HepG2 (cell line): ENCODE measurements around the gene NEAT1. TPM values are rescaled to one million over a fixed set of nuclear protein-coding genes. Genes with fewer than 3 reads are reported as not detected.
A peak's percentile ranks its signal among the peaks of the same experiment; 100 is the strongest.

ENCODE experiments used
- ATAC-seq: fragments of 200-7000 bp; cut with Tn5 transposase; 3 replicates; pipeline ENCODE4 v1.9.1; 2020; ENCODE audit warnings: mild to moderate bottlenecking, moderate library complexity
- BruUV-seq: library from RNA; stranded (reverse); fragments of 400-500 nt; replicated peaks from 2 replicates; lab custom pipeline; 2021; lab: Mats Ljungman, UMichigan
- CTCF ChIA-PET: fragments of 300-600 bp; formaldehyde crosslinking; extraction: SDS; loops from one replicate; lab custom pipeline; 2021; ENCODE audit warnings: low total read pairs, inconsistent platforms, low intra/inter-chr PET ratio; lab: Yijun Ruan, JAX
- POLR2A ChIA-PET: fragments of 350-600 bp; sonication (Branson Sonifier 250); formaldehyde crosslinking; loops from one replicate; lab custom pipeline; 2020; ENCODE audit warnings: antibody characterized with exemption, inconsistent platforms; lab: Yijun Ruan, JAX
- DNase-seq: peaks from one replicate; pipeline ENCODE4 v3.0.0-alpha.2; 2015; ENCODE audit warnings: low spot score
- FAIRE-seq: peaks from 3 replicates; lab custom pipeline; 2011; peaks lifted over from hg19 to GRCh38; lab: Jason Lieb, UNC
- H2AFZ ChIP-seq: one replicate; pipeline ENCODE4 v1.6.1; 2011; ENCODE audit warnings: low read length, inconsistent platforms
- H3K27ac ChIP-seq: fragments of 300-600 bp; 3 replicates; pipeline ENCODE4 v1.8.0; 2011; ENCODE audit warnings: mixed run types, mild to moderate bottlenecking, mixed read lengths, low read length, inconsistent platforms; ENCODE audit not compliant: insufficient read depth; ENCODE audit errors: extremely low read length
- H3K27me3 ChIP-seq, 2 experiments: fragments of 200-600 bp in 1 of 2; 2 replicates in 1 of 2; 3 replicates in 1 of 2; pipeline versions ENCODE4 v1.6.0 to v1.8.0; 2011; ENCODE audit warnings: low read length in 2 of 2, mild to moderate bottlenecking in 2 of 2, moderate library complexity in 2 of 2, inconsistent platforms in 1 of 2; ENCODE audit not compliant: insufficient read depth in 2 of 2, control insufficient read depth in 1 of 2
- H3K36me3 ChIP-seq, 2 experiments: fragments of 200-600 bp in 1 of 2; replicated peaks in 1 of 2; 2 replicates in 1 of 2; 3 replicates in 1 of 2; pipeline versions ENCODE4 v1.5.1 to v1.8.0; 2011; ENCODE audit warnings: low read length in 2 of 2, inconsistent platforms in 1 of 2; ENCODE audit not compliant: insufficient read depth in 2 of 2, control insufficient read depth in 1 of 2
- H3K4me1 ChIP-seq: 2 replicates; pipeline ENCODE4 v1.5.1; 2012; ENCODE audit warnings: low read length, inconsistent platforms; ENCODE audit not compliant: insufficient read depth
- H3K4me2 ChIP-seq: 2 replicates; pipeline ENCODE4 v1.6.0; 2011; ENCODE audit warnings: low read depth, low read length, inconsistent platforms
- H3K4me3 ChIP-seq, 3 experiments: fragments of 200-600 bp in 1 of 3; sonication (generic), shearing (Covaris generic) in 1 of 3; replicated peaks in 1 of 3; 2 replicates each; pipeline ENCODE4 v1.5.1; 2011 to 2016; ENCODE audit warnings: low read length in 3 of 3, inconsistent platforms in 2 of 3, low read depth in 2 of 3, mild to moderate bottlenecking in 2 of 3, control low read depth in 1 of 3, mixed read lengths in 1 of 3; ENCODE audit not compliant: insufficient read depth in 1 of 3
- H3K79me2 ChIP-seq: one replicate; pipeline ENCODE4 v1.6.1; 2011; ENCODE audit warnings: low read length, inconsistent platforms; ENCODE audit not compliant: insufficient read depth
- H3K9ac ChIP-seq: 2 replicates; pipeline ENCODE4 v1.6.0; 2011; ENCODE audit warnings: mild to moderate bottlenecking, low read depth, low read length, inconsistent platforms; ENCODE audit not compliant: insufficient read depth
- H3K9me3 ChIP-seq: 2 replicates; pipeline ENCODE4 v1.5.1; 2012; ENCODE audit warnings: mild to moderate bottlenecking, low read length
- H4K20me1 ChIP-seq: 2 replicates; pipeline ENCODE4 v1.6.0; 2011; ENCODE audit warnings: inconsistent platforms, mild to moderate bottlenecking, low read length, moderate library complexity; ENCODE audit not compliant: insufficient read depth
- AKNA ChIP-seq: sonication (generic); formaldehyde crosslinking; IDR thresholded peaks from 2 replicates; pipeline ENCODE4 v1.4.0; 2020; ENCODE audit warnings: missing genetic modification reagents, borderline replicate concordance
- ATF6 ChIP-seq: sonication (generic); formaldehyde crosslinking; conservative IDR thresholded peaks from 2 replicates; pipeline ENCODE4 v1.4.0; 2020; ENCODE audit warnings: missing genetic modification reagents
- EP300 ChIP-seq, 3 experiments: sonication (generic) in 1 of 3; formaldehyde crosslinking in 1 of 3; IDR thresholded peaks; 2 replicates each; pipeline versions ENCODE4 v1.5.1 to v1.6.1; 2011 to 2020; ENCODE audit warnings: low read depth in 2 of 3, low read length in 2 of 3, borderline replicate concordance in 1 of 3, improper control_type of control experiment in 1 of 3, mild to moderate bottlenecking in 1 of 3, missing genetic modification reagents in 1 of 3, moderate library complexity in 1 of 3
- GATAD2A ChIP-seq: IDR thresholded peaks from 2 replicates; pipeline ENCODE4 v1.6.1; 2016
- GLI4 ChIP-seq: sonication (generic); formaldehyde crosslinking; IDR thresholded peaks from 2 replicates; pipeline ENCODE4 v1.5.1; 2020; ENCODE audit warnings: missing genetic modification reagents, mild to moderate bottlenecking, moderate library complexity, borderline replicate concordance
- GTF3A ChIP-seq: sonication (generic); formaldehyde crosslinking; conservative IDR thresholded peaks from 2 replicates; pipeline ENCODE4 v1.4.0; 2020; ENCODE audit warnings: mild to moderate bottlenecking, missing genetic modification reagents
- HNF1B ChIP-seq: sonication (generic); formaldehyde crosslinking; IDR thresholded peaks from 2 replicates; pipeline ENCODE4 v1.5.1; 2020; ENCODE audit warnings: mild to moderate bottlenecking, moderate library complexity, missing genetic modification reagents
- HNRNPH1 ChIP-seq: fragments of 200-400 bp; formaldehyde crosslinking; optimal IDR thresholded peaks from 2 replicates; pipeline ENCODE3; 2017; ENCODE audit warnings: mild to moderate bottlenecking, low read depth, low read length
- MNT ChIP-seq: fragments of 450-650 bp; IDR thresholded peaks from 2 replicates; pipeline ENCODE4 v1.6.1; 2016
- ZNF33A ChIP-seq: sonication (generic); formaldehyde crosslinking; IDR thresholded peaks from 2 replicates; pipeline ENCODE4 v1.5.1; 2020; ENCODE audit warnings: missing genetic modification reagents, mild to moderate bottlenecking, moderate library complexity, borderline replicate concordance
- ZNF678 ChIP-seq: sonication (generic); formaldehyde crosslinking; IDR thresholded peaks from 2 replicates; pipeline ENCODE4 v1.4.0; 2020; ENCODE audit warnings: mild to moderate bottlenecking, missing genetic modification reagents
- whole genome bisulfite sequencing: methylation state at CpG from one replicate; pipeline ENCODE4 v1.1.6; 2017; ENCODE audit warnings: low lambda C conversion rate; 5-methylcytosine and 5-hydroxymethylcytosine counted together
- in situ Hi-C: cut with HindIII; loops from 2 replicates; pipeline ENCODE4 v1.10.0; 2017; ENCODE audit warnings: low pct_unique_long_range_greater_than_20kb; ENCODE audit not compliant: extremely low pct_ligation_motif_present
- intact Hi-C: fragments of 100-400 bp; cut with micrococcal nuclease; formaldehyde crosslinking; loops from one replicate; pipeline ENCODE4 v1.10.0; 2022; ENCODE audit not compliant: unreplicated experiment
- polyA plus RNA-seq, 8 experiments: library from polyadenylated mRNA; depleted of rRNA in 3 of 8; stranded (reverse) in 7 of 8; unstranded in 1 of 8; fragments of >200 nt; fragmentation: Illumina TruSeq in 4 of 8; extraction: Trizol in 4 of 8; gene quantifications; 2 replicates each; pipeline versions ENCODE4 v1.2.1 to v1.2.3, GENCODE V29; 2011 to 2016; ENCODE audit warnings: low read depth in 4 of 8, missing spikeins in 1 of 8, mixed read lengths in 1 of 8; ENCODE audit not compliant: insufficient read depth in 1 of 8
- total RNA-seq, 5 experiments: library from RNA; depleted of rRNA; stranded (reverse); fragments of >200 nt; fragmentation: Illumina TruSeq; extraction: Trizol; gene quantifications; 2 replicates each; pipeline ENCODE4 v1.2.3, GENCODE V29; 2016; ENCODE audit warnings: low read depth in 1 of 5

The NEAT1 gene
- total and polyA plus RNA-seq, 2 of the 13 experiments (the other 11 are each of a cell fraction or from before 2014, with no cell fraction given), result 20.5 to 41.2 TPM

GRCh38 chr11:65380460-65381119, 42.0 kb upstream of the NEAT1 start (continued):
- TF ChIP-seq GATAD2A (CRISPR knock-in tag), result no peak
- TF ChIP-seq ATF6, result no peak
- TF ChIP-seq HNRNPH1, result no peak
- TF ChIP-seq GTF3A (CRISPR knock-in tag), result no peak
- no peak for TF ChIP-seq EP300 (IDR thresholded peaks at IDR 0.05; ENCODE audit: low read depth in 2 of 2, low read length in 2 of 2)
- TF ChIP-seq EP300 (CRISPR knock-in tag; IDR thresholded peaks at IDR 0.05; ENCODE audit: borderline replicate concordance), result no peak
- TF ChIP-seq MNT, result no peak

- H4K20me1 ChIP-seq, result no peaks in the 10 kb centered on the region
- ATAC-seq (no peak), DNase-seq (peak; percentile 94), FAIRE-seq (peak; percentile 99)
- no peaks in the 10 kb centered on the region for H3K79me2 ChIP-seq
- no peak overlapping the region for H2AFZ ChIP-seq
- peak overlapping the region; percentile 95 for H3K4me2 ChIP-seq
- H3K4me3 ChIP-seq, result peak overlapping the region; percentile 14 to 82 (median 57); a peak in 5 of 6 replicates
- ChIA-PET POLR2A (interaction anchor here (0.7 to 16.8 kb wide), 11 partner anchors 11 to 129 kb away, joined by 3 to 433 read pairs (median 8); partner anchors contain the start of genes DPF2, MALAT1 and NEAT1), CTCF (no interaction called here)
- 0% methylated on average over 5 of the region's 6 CpGs for WGBS
- peak overlapping the region; percentile 88 for H3K27ac ChIP-seq
- intact Hi-C loops (loop anchor here (1.0 to 2.0 kb wide), 3 partner anchors 10 to 35 kb away; no protein-coding TSS in a partner anchor), in situ Hi-C loops (loop anchor here (5.0 kb wide), 1 partner anchor 36 kb away; no protein-coding TSS in a partner anchor)
- no peaks in the 10 kb centered on the region; a peak in 1 of 5 replicates for H3K27me3 ChIP-seq
- H3K9ac ChIP-seq, result peak overlapping the region; percentile 71
- peaks cover 91% of the 10 kb centered on the region for H3K4me1 ChIP-seq
- no peaks in the 10 kb centered on the region for H3K36me3 ChIP-seq
- no TSS peak for BruUV-seq
- no peaks in the 10 kb centered on the region for H3K9me3 ChIP-seq
- no peak for TF ChIP-seq HNF1B (CRISPR knock-in tag)
- TF ChIP-seq GLI4 (CRISPR knock-in tag), result no peak
- 0 out of 2 replicates have a peak, but pooled peaks have one; percentile 8 for TF ChIP-seq ZNF33A (CRISPR knock-in tag)
- no peak for TF ChIP-seq ZNF678 (CRISPR knock-in tag)
- TF ChIP-seq AKNA, result no peak
Observed at GRCh38 chr11:65381716-65382032, 40.9 kb upstream of the NEAT1 start.
